ENCODE measurements around the gene HACD2.
"Not testable (repeated sequence)": the region's sequence is repeated elsewhere in the genome, so short reads cannot be mapped to it uniquely, and the experiment has no call there.

The HACD2 gene

GRCh38 chr3:123584988-123585937 is at the start of gene HACD2:
Gene HACD2 (minus strand): TSS chr3:123585053. CDS start chr3:123585027, 26 bp downstream.
- DNase-seq, result peak; percentile 94

GRCh38 chr3:123634149-123635051 is 49.5 kb upstream of the HACD2 start:
- DNase-seq, result no peak

- no peak for DNase-seq
Measured at GRCh38 chr3:123633530-123633929, 48.7 kb upstream of the HACD2 start.

- DNase-seq, result peak; percentile 74
Measured at GRCh38 chr3:123632161-123632655, 47.4 kb upstream of the HACD2 start.

- no peak for DNase-seq
Measured at GRCh38 chr3:123629747-123630047, 44.8 kb upstream of the HACD2 start.

- no peak for DNase-seq
Measured at GRCh38 chr3:123628996-123629746, 44.3 kb upstream of the HACD2 start.

- DNase-seq, result no peak
Measured at GRCh38 chr3:123627673-123628670, 43.1 kb upstream of the HACD2 start.

GRCh38 chr3:123626881-123627280 is 42.0 kb upstream of the HACD2 start:
- DNase-seq, result no peak

GRCh38 chr3:123624302-123624701 is 39.4 kb upstream of the HACD2 start:
- DNase-seq, result no peak

- no peak for DNase-seq
Measured at GRCh38 chr3:123623346-123623880, 38.6 kb upstream of the HACD2 start.

GRCh38 chr3:123622766-123623165 is 37.9 kb upstream of the HACD2 start:
- DNase-seq, result no peak

- DNase-seq, result no peak
Measured at GRCh38 chr3:123621850-123622189, 37.0 kb upstream of the HACD2 start.

- DNase-seq, result no peak
Measured at GRCh38 chr3:123621186-123621849, 36.5 kb upstream of the HACD2 start.

GRCh38 chr3:123620343-123620742 is 35.5 kb upstream of the HACD2 start:
- no peak for DNase-seq

GRCh38 chr3:123618768-123619484 is 34.1 kb upstream of the HACD2 start:
- no peak for DNase-seq

GRCh38 chr3:123618076-123618708 is 33.3 kb upstream of the HACD2 start:
- DNase-seq, result no peak

GRCh38 chr3:123616593-123616992 is 31.7 kb upstream of the HACD2 start:
- DNase-seq, result no peak

GRCh38 chr3:123613543-123613942 is 28.7 kb upstream of the HACD2 start:
- no peak for DNase-seq

GRCh38 chr3:123611674-123612073 is 26.8 kb upstream of the HACD2 start:
- DNase-seq, result not testable (repeated sequence)

GRCh38 chr3:123611082-123611481 is 26.2 kb upstream of the HACD2 start:
- no peak for DNase-seq
